ENCODE measurements around the gene DCXR. TPM values are rescaled to one million over a fixed set of nuclear protein-coding genes. Genes with fewer than 3 reads are reported as not detected.

The DCXR gene
- total RNA-seq: 219 TPM
- long read RNA-seq, transcript DCXR-201 (8 exons, 887 nt): major isoform, 94 of 180 reads
- long read RNA-seq, transcript DCXR-212 (5 exons, 715 nt): minor isoform, 8 of 180 reads
- long read RNA-seq, transcript DCXR-213 (7 exons, 915 nt): minor isoform, 15 of 180 reads
- long read RNA-seq, partial matches to known transcripts: 37 of 180 reads
- long read RNA-seq, other reads (novel, unspliced or antisense): 23 of 180 reads

- no peaks in the 10 kb centered on the region for H3K9me3 ChIP-seq (replicated peaks)
- TF ChIP-seq CTCF (IDR thresholded peaks at IDR 0.05; ENCODE audit: borderline replicate concordance): peak; percentile 87
- peaks cover 4% of the 10 kb centered on the region for H3K27me3 ChIP-seq (ENCODE audit: low read depth)
- H3K4me3 ChIP-seq: peak within 1 kb of the TSS; percentile 83
- peak within 1 kb of the TSS; percentile 96 for H3K27ac ChIP-seq (replicated peaks)
- H3K36me3 ChIP-seq: no peaks in the 10 kb centered on the region
- H3K4me1 ChIP-seq: peaks cover 23% of the 10 kb centered on the region
- intact Hi-C loops (cut with micrococcal nuclease): no loop called here
- DNase-seq: peak; percentile 99
These were observed at the start of gene DCXR for GRCh38 chr17:82037092-82037888. DCXR (minus strand) TSS chr17:82037697; CDS start chr17:82037682, 15 bp downstream.

DNA sequence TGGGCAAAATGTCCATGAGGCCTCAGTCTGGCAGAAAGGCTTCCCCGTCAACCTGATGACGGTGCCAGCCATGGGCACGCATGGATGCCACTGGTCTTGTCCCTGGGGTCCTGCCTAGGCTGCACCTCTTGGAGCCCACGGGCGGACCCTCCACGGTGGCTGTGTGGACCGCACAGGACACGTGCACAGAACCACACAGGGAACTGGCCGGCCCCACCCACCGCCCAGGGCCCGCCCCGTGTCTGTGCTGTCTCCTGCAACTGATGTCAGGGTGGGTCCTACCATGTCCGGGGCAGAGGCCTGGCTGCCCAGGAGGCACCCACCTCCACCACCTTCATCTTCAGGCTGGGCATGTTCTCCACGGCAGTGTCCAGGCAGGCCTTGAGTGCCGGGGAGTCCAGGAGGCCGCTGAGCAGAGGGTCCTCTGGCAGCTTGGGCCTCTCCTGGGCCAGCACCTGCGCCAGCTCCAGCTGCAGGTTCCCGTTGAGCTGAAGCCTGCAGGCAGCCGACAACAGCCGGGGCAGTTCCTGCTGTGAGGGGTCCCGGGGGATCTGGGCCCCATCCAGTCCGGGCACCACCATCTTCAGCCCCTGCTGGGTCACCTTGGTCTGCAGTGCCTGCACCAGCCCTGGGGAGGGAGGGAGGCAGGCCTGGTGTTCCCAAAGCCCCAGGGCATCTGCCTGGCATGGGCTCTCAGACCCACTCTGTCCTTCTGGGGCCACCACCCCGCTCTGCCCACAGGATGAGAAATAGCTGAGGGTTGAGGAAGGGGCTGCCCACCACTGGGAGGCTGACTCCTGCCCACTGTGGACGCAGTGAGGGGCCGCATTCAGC lies 48.7 kb upstream of the DCXR start:
- Histone ChIP-seq H3K4me3 (no peak overlapping the region), H3K4me1 (no peaks in the 10 kb centered on the region), H3K27ac (replicated peaks) (no peak overlapping the region), H3K9me3 (replicated peaks) (no peaks in the 10 kb centered on the region), H3K36me3 (peaks cover 98% of the 10 kb centered on the region), H3K27me3 (ENCODE audit: low read depth) (no peaks in the 10 kb centered on the region)
- no peak for TF ChIP-seq CTCF (IDR thresholded peaks at IDR 0.05; ENCODE audit: borderline replicate concordance)
- intact Hi-C loops (cut with micrococcal nuclease): no loop called here
- no peak for DNase-seq

GRCh38 chr17:82085031-82085861 lies 47.7 kb upstream of the DCXR start:
- DNase-seq: no peak
- H3K27ac ChIP-seq (replicated peaks): no peak overlapping the region

GRCh38 chr17:82084373-82085030 lies 47.0 kb upstream of the DCXR start:
- no peaks in the 10 kb centered on the region for H3K27me3 ChIP-seq (ENCODE audit: low read depth)
- intact Hi-C loops (cut with micrococcal nuclease): no loop called here
- peaks cover 97% of the 10 kb centered on the region for H3K36me3 ChIP-seq
- DNase-seq: no peak
- H3K4me1 ChIP-seq: no peaks in the 10 kb centered on the region
- H3K4me3 ChIP-seq: no peak overlapping the region
- no peak overlapping the region for H3K27ac ChIP-seq (replicated peaks)
- H3K9me3 ChIP-seq (replicated peaks): no peaks in the 10 kb centered on the region
- TF ChIP-seq CTCF (IDR thresholded peaks at IDR 0.05; ENCODE audit: borderline replicate concordance): no peak

More at GRCh38 chr17:82085031-82085861, 47.7 kb upstream of the DCXR start:
- Histone ChIP-seq H3K4me3 (no peak overlapping the region), H3K9me3 (replicated peaks) (no peaks in the 10 kb centered on the region), H3K36me3 (peaks cover 98% of the 10 kb centered on the region), H3K27me3 (ENCODE audit: low read depth) (no peaks in the 10 kb centered on the region), H3K4me1 (no peaks in the 10 kb centered on the region)
- no peak for TF ChIP-seq CTCF (IDR thresholded peaks at IDR 0.05; ENCODE audit: borderline replicate concordance)
- intact Hi-C loops (cut with micrococcal nuclease): no loop called here

Data from left ventricle myocardium inferior (tissue), 1 donor.